IMR-90 (cell line): ENCODE measurements around the gene VWA8. TPM values are rescaled to one million over a fixed set of nuclear protein-coding genes. Genes with fewer than 3 reads are reported as not detected.

Experiments used
- ATAC-seq: fragments of 200-7000 bp; cut with Tn5 transposase; 2 replicates; pipeline ENCODE4 v1.9.1; 2020; ENCODE audit warnings: low read depth, mild to moderate bottlenecking, moderate library complexity
- BruUV-seq: library from RNA; stranded (reverse); fragments of 400-500 nt; replicated peaks from 2 replicates; lab custom pipeline; 2021; lab: Mats Ljungman, UMichigan
- CTCF ChIA-PET: fragments of 300-600 bp; formaldehyde crosslinking; extraction: SDS; loops from one replicate; lab custom pipeline; 2021; ENCODE audit warnings: antibody characterized with exemption; lab: Yijun Ruan, JAX
- POLR2A ChIA-PET: fragments of 300-600 bp; sonication (Branson Sonifier 250); formaldehyde crosslinking; loops from one replicate; lab custom pipeline; 2022; ENCODE audit warnings: antibody characterized with exemption; ENCODE audit not compliant: unreplicated experiment; lab: Charles Lee
- DNase-seq: peaks from one replicate; pipeline ENCODE4 v3.0.0; 2013
- H2AFZ ChIP-seq: replicated peaks from 2 replicates; pipeline ENCODE3; 2013; ENCODE audit warnings: low read length, mild to moderate bottlenecking; ENCODE audit not compliant: poor library complexity
- H2AK5ac ChIP-seq: 2 replicates; pipeline ENCODE4 v1.6.1; 2013; ENCODE audit warnings: low read depth, low read length, inconsistent platforms
- H2AK9ac ChIP-seq: replicated peaks from 2 replicates; pipeline ENCODE3; 2013; ENCODE audit warnings: mild to moderate bottlenecking, low read depth, low read length, moderate library complexity; ENCODE audit not compliant: poor library complexity
- H2BK120ac ChIP-seq: 2 replicates; pipeline ENCODE4 v1.6.1; 2013; ENCODE audit warnings: low read depth, low read length, inconsistent platforms
- H2BK15ac ChIP-seq: 3 replicates; pipeline ENCODE4 v1.6.1; 2013; ENCODE audit warnings: low read depth, low read length, inconsistent platforms
- H2BK20ac ChIP-seq: 2 replicates; pipeline ENCODE4 v1.6.1; 2013; ENCODE audit warnings: low read depth, mild to moderate bottlenecking, inconsistent platforms, low read length, moderate library complexity
- H2BK5ac ChIP-seq: 2 replicates; pipeline ENCODE4 v1.6.1; 2013; ENCODE audit warnings: mild to moderate bottlenecking, low read depth, low read length, inconsistent platforms; ENCODE audit not compliant: poor library complexity, severe bottlenecking
- H3K14ac ChIP-seq: replicated peaks from 2 replicates; pipeline ENCODE4 v1.6.1; 2013; ENCODE audit warnings: low read depth, low read length, inconsistent platforms
- H3K18ac ChIP-seq: 2 replicates; pipeline ENCODE4 v1.6.1; 2013; ENCODE audit warnings: low read depth, low read length, control low read depth
- H3K23ac ChIP-seq: 2 replicates; pipeline ENCODE4 v1.6.1; 2013; ENCODE audit warnings: low read depth, low read length, inconsistent platforms
- H3K27ac ChIP-seq: 2 replicates; pipeline ENCODE4 v1.5.1; 2013; ENCODE audit warnings: mild to moderate bottlenecking, control low read depth, low read length; ENCODE audit not compliant: insufficient read depth
- H3K27me3 ChIP-seq: 2 replicates; pipeline ENCODE4 v1.6.1; 2013; ENCODE audit warnings: low read length; ENCODE audit not compliant: control insufficient read depth, insufficient read depth
- H3K36me3 ChIP-seq: 2 replicates; pipeline ENCODE4 v1.6.1; 2013; ENCODE audit warnings: low read length, mixed read lengths; ENCODE audit not compliant: control insufficient read depth, insufficient read depth
- H3K4ac ChIP-seq: 2 replicates; pipeline ENCODE4 v1.6.1; 2013; ENCODE audit warnings: low read depth, low read length, inconsistent platforms
- H3K4me1 ChIP-seq: 2 replicates; pipeline ENCODE4 v1.6.1; 2013; ENCODE audit warnings: low read length, mixed read lengths; ENCODE audit not compliant: control insufficient read depth, insufficient read depth
- H3K4me2 ChIP-seq: 2 replicates; pipeline ENCODE4 v1.6.1; 2013; ENCODE audit warnings: low read depth, mild to moderate bottlenecking, control low read depth, low read length, moderate library complexity
- H3K4me3 ChIP-seq: 2 replicates; pipeline ENCODE4 v1.5.1; 2013; ENCODE audit warnings: low read depth, mild to moderate bottlenecking, control low read depth, low read length, moderate library complexity; ENCODE audit not compliant: insufficient read depth
- H3K56ac ChIP-seq: 2 replicates; pipeline ENCODE4 v1.6.1; 2013; ENCODE audit warnings: low read length, inconsistent platforms; ENCODE audit not compliant: insufficient read depth; ENCODE audit errors: extremely low read depth
- H3K79me1 ChIP-seq, 2 experiments: 2 replicates each; pipeline ENCODE4 v1.6.1; 2013; ENCODE audit warnings: low read length in 2 of 2, inconsistent platforms in 1 of 2, low read depth in 1 of 2
- H3K9ac ChIP-seq: 2 replicates; pipeline ENCODE4 v1.6.1; 2013; ENCODE audit warnings: low read depth, low read length, control low read depth
- H3K9me1 ChIP-seq: 2 replicates; pipeline ENCODE4 v1.6.1; 2013; ENCODE audit warnings: low read length, inconsistent platforms; ENCODE audit not compliant: insufficient read depth
- H3K9me3 ChIP-seq: 2 replicates; pipeline ENCODE4 v1.6.1; 2013; ENCODE audit warnings: low read length; ENCODE audit not compliant: control insufficient read depth, insufficient read depth
- H4K20me1 ChIP-seq: 2 replicates; pipeline ENCODE4 v1.6.1; 2013; ENCODE audit warnings: low read length, inconsistent platforms; ENCODE audit not compliant: insufficient read depth
- H4K5ac ChIP-seq: 2 replicates; pipeline ENCODE4 v1.6.1; 2013; ENCODE audit warnings: mild to moderate bottlenecking, low read depth, low read length, control low read depth
- H4K8ac ChIP-seq, 2 experiments: 2 replicates each; pipeline ENCODE4 v1.6.1; 2013; ENCODE audit warnings: low read depth in 2 of 2, low read length in 2 of 2, control low read depth in 1 of 2, inconsistent platforms in 1 of 2
- H4K91ac ChIP-seq: 2 replicates; pipeline ENCODE4 v1.6.1; 2013; ENCODE audit warnings: low read depth, low read length, inconsistent platforms; ENCODE audit not compliant: insufficient read depth
- BHLHE40 ChIP-seq: fragments of 150-350 bp; IDR thresholded peaks from 2 replicates; pipeline ENCODE4 v1.6.1; 2016; ENCODE audit warnings: mild to moderate bottlenecking, low read depth, low read length
- CEBPB ChIP-seq: IDR thresholded peaks from 2 replicates; pipeline ENCODE4 v1.6.1; 2012; ENCODE audit warnings: low read depth, low read length, improper control_type of control experiment
- CHD1 ChIP-seq: IDR thresholded peaks from 2 replicates; pipeline ENCODE4 v1.6.1; 2012; ENCODE audit warnings: low read depth, low read length, improper control_type of control experiment
- ELK1 ChIP-seq: fragments of 150-350 bp; IDR thresholded peaks from 2 replicates; pipeline ENCODE4 v1.6.1; 2016; ENCODE audit warnings: low read depth, mild to moderate bottlenecking, low read length, moderate library complexity, borderline replicate concordance
- FOS ChIP-seq: fragments of 150-350 bp; IDR thresholded peaks from 2 replicates; pipeline ENCODE4 v1.6.1; 2016; ENCODE audit warnings: low read depth, low read length
- MAFK ChIP-seq: IDR thresholded peaks from 2 replicates; pipeline ENCODE4 v1.6.1; 2012; ENCODE audit warnings: low read depth, low read length, improper control_type of control experiment
- MAZ ChIP-seq: IDR thresholded peaks from 2 replicates; pipeline ENCODE4 v1.6.1; 2012; ENCODE audit warnings: low read depth, mild to moderate bottlenecking, low read length, improper control_type of control experiment, moderate library complexity, borderline replicate concordance
- NFE2L2 ChIP-seq: fragments of 150-350 bp; IDR thresholded peaks from 2 replicates; pipeline ENCODE4 v1.6.1; 2016; ENCODE audit warnings: low read depth, mild to moderate bottlenecking, low read length
- RAD21 ChIP-seq: IDR thresholded peaks from 2 replicates; pipeline ENCODE4 v1.6.1; 2012; ENCODE audit warnings: low read length, improper control_type of control experiment
- RCOR1 ChIP-seq: IDR thresholded peaks from 2 replicates; pipeline ENCODE4 v1.6.1; 2012; ENCODE audit warnings: mild to moderate bottlenecking, low read length, improper control_type of control experiment; ENCODE audit not compliant: insufficient replicate concordance
- RFX5 ChIP-seq: IDR thresholded peaks from 2 replicates; pipeline ENCODE4 v1.8.0; 2012; ENCODE audit warnings: low read depth, mild to moderate bottlenecking, low read length, moderate library complexity
- SMC3 ChIP-seq: fragments of 150-350 bp; IDR thresholded peaks from 2 replicates; pipeline ENCODE4 v1.6.1; 2016; ENCODE audit warnings: low read depth, mild to moderate bottlenecking, antibody characterized with exemption, low read length, moderate library complexity
- USF2 ChIP-seq: fragments of 150-350 bp; IDR thresholded peaks from 2 replicates; pipeline ENCODE4 v1.6.1; 2017; ENCODE audit warnings: mild to moderate bottlenecking, antibody characterized with exemption, low read length, low read depth
- WGBS, 2 experiments: methylation state at CpG; one replicate each; pipeline versions ENCODE4 v1.1.5 to v1.1.7; 2013; ENCODE audit warnings: missing lambda C conversion rate in 2 of 2; ENCODE audit not compliant: insufficient read length in 1 of 2; ENCODE audit errors: extremely low coverage in 2 of 2; 5-methylcytosine and 5-hydroxymethylcytosine counted together
- dilution Hi-C: fragments of 300-500 bp; cut with HindIII; formaldehyde crosslinking; loops from one replicate; pipeline ENCODE4 v1.14.3; 2018; ENCODE audit warnings: low sequenced_read_pairs; ENCODE audit not compliant: unreplicated experiment
- in situ Hi-C: fragments of 300-500 bp; cut with MboI; formaldehyde crosslinking; loops from 3 replicates; pipeline ENCODE4 v1.14.3; 2019; ENCODE audit warnings: low sequenced_read_pairs, inconsistent platforms, mixed read lengths
- intact Hi-C: fragments of 100-400 bp; cut with micrococcal nuclease; formaldehyde crosslinking; loops from 2 replicates; pipeline ENCODE4 v1.10.0; 2022
- polyA plus RNA-seq, 3 experiments: library from polyadenylated mRNA; depleted of rRNA; stranded (reverse); fragments of >200 nt; gene quantifications; 2 replicates each; pipeline ENCODE4 v1.2.3, GENCODE V29; 2012; ENCODE audit warnings: low replicate concordance in 1 of 3
- total RNA-seq: library from RNA; depleted of rRNA; stranded (reverse); fragments of >200 nt; gene quantifications from 2 replicates; pipeline ENCODE4 v1.2.3, GENCODE V29; 2012

VWA8 gene
- total and polyA plus RNA-seq, 2 of the 4 experiments (the other 2 are of a cell fraction), result 5.9 to 18.3 TPM

DNA sequence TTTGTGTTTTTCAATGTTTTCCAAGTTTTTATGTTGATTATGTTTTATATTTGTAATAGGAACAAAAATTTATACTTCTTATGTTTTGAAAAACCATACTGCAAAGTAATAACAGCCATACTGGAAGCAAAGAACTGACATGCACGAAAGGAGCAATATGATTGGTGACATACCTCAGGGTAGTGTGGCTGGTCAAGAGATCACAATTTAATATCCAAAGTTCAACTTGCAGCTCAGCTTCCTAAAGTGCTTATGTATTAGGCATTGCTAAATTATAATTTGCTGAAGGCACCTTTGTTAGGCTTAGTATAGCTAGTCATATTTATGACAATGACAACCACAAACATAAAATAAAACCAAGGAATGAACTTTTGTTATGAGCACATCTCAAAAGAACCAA, 25.9 kb downstream of the VWA8 start:
- TF ChIP-seq FOS (no peak), RCOR1 (no peak), USF2 (no peak), BHLHE40 (no peak), CEBPB (no peak), CHD1 (no peak), NFE2L2 (no peak), SMC3 (no peak), MAFK (no peak), MAZ (no peak), ELK1 (no peak), RFX5 (no peak), RAD21 (no peak)
- Histone ChIP-seq H2AFZ (no peak overlapping the region), H2BK20ac (no peak overlapping the region), H2AK5ac (no peak overlapping the region), H3K27me3 (no peaks in the 10 kb centered on the region), H4K8ac (no peak overlapping the region), H3K14ac (no peak overlapping the region), H4K5ac (no peak overlapping the region), H3K18ac (no peak overlapping the region), H3K27ac (no peak overlapping the region), H3K9me3 (no peaks in the 10 kb centered on the region), H3K56ac (no peak overlapping the region), H4K20me1 (0 out of 2 replicates have a peak, but pooled peaks cover 3% of the 10 kb centered on the region), H3K36me3 (no peaks in the 10 kb centered on the region; the same call in 1 of the 2 replicates), H3K23ac (no peak overlapping the region), H3K4ac (no peak overlapping the region), H3K9ac (no peak overlapping the region), H3K79me1 (peaks cover 4 to 11% of the 10 kb centered on the region in 2 experiments), H3K9me1 (0 out of 2 replicates have a peak, but pooled peaks cover 3% of the 10 kb centered on the region), H4K91ac (no peak overlapping the region), H2BK120ac (no peak overlapping the region), H3K4me1 (no peaks in the 10 kb centered on the region), H2BK5ac (no peak overlapping the region), H3K4me3 (no peak overlapping the region), H3K4me2 (no peak overlapping the region), H2AK9ac (no peak overlapping the region), H2BK15ac (no peak overlapping the region)
- CTCF ChIA-PET, result no interaction called here
- in situ Hi-C loops (no loop called here), intact Hi-C loops (no loop called here), dilution Hi-C loops (no loop called here)
- ATAC-seq (no peak), DNase-seq (no peak)
- POLR2A ChIA-PET, result no interaction called here
- no CpG with 5 or more reads among the region's 1 CpG for WGBS, 2 experiments
- BruUV-seq, result no TSS peak
